GM18867 (cell line): ENCODE measurements around the gene CTBP2.

Source experiments
- ATAC-seq: cut with Tn5 transposase; IDR thresholded peaks from one replicate; pipeline ENCODE4 v1.9.1; 2021; ENCODE audit warnings: mild to moderate bottlenecking, moderate library complexity; ENCODE audit not compliant: unreplicated experiment

The CTBP2 gene

GRCh38 chr10:125011926-125012705 lies 148.2 kb downstream of the CTBP2 start:
- ATAC-seq, result no peak

GRCh38 chr10:125011171-125011925 lies 149.0 kb downstream of the CTBP2 start:
- no peak for ATAC-seq

DNA sequence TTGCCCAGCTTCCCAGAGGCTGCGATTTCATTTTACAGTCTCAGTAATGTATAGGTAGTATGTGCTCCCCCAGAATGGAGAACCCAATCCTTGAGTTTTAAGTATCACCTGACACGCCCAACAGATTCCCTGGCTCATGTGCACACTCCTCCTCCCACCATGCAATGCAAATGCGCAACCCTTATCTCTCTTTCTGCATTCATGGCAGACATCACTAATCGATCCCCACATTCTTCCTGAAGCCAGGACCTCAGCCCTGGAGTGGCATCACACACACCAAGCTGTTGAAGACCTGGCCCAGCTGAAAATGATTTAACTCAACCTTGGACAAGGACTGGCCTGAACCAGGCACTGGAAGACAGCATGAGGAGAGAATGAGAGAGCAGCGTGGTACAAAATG lies 150.0 kb downstream of the CTBP2 start:
- ATAC-seq, result no peak

DNA sequence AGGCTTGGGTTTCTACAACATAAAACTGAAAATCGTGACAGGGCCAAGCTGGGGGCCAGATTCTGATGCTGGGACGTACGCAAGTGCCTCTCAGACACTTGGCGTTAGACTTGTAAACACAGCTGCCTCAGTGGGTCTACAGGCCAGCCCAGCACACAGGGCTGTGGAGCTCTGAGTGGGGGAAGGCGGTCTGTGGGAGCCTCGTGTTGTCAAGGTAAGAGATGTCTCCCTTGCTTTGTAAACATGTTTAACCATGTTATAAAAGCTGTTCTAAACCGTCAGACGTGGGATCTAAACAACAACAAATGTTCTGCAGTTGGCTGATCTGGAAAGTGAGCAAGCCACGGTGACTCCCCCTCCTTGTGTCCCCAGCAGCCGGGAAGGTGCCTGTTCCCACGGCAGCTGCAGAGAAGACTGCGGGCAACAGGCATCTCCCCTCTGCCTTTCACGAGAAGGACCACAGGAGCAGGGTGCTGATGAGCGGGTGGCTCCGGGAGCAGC lies 150.7 kb downstream of the CTBP2 start:
- no peak for ATAC-seq

- no peak for ATAC-seq
Measured at GRCh38 chr10:125008689-125009638, 151.4 kb downstream of the CTBP2 start.

DNA sequence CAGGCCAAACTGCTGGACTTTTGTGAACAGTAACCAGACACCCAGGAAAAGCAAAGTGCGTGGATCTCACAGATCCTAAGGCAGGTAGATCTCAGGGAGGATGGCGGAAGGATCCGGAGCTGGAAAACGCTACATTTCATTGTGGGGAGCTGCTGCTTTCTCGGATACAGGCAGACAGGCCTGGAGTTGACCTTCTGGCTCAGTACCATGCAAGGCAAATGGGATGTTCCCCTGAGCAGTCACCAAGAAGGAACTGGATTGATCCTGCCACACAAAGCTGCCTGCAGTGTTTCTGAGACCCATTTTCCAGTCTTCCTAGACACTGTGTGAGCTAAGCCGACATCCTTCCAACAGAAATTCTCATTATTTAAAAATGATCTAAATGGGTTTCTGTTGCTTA lies 152.9 kb downstream of the CTBP2 start:
- no peak for ATAC-seq

DNA sequence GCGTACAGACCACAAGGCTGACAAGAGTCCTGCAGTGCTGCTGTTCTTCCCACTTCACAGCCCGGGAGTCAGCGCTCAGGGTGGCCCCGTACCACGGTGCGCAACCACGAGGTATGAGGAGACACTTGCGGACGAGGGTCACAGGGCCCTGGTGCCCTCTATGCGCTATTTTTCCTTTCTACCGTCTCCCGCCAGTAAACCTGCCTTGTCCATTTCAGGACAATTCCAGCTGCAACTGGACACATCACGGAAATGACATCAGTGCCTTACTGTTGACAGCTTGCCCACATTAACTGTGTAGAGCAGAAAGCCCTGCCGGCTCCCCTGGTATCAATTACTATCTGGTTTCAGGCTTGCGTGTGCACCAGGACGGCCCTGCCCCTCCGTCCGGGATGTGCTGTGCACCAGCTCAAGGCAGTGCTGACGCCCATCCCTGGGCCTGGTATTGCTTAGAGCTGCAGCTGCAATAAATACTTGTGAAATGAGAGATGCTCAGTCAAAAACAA lies 153.4 kb downstream of the CTBP2 start:
- no peak for ATAC-seq

DNA sequence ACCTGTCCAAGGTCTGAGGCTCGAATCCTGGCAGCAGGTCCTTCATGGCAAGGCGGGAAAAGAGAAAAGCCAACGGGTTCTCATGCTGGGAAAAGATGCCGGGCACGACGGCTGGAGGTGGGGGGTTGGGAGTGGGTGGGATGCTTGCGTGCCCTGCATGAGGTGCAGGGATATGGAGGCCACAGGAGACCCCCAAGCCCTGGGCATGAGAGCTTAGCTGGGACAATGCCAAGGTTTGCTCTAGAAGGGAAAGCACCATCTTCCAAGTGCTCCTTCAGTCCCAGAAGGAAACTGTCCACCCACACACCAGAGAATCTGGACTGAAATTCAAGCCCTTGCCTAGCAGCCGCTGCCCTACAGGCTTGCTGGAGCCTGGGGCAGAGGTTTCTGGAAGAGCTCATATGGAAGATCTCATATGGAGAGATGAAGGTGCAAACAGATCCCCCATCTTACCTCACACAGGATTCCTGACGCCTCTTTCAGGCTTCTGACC lies 154.1 kb downstream of the CTBP2 start:
- no peak for ATAC-seq

- ATAC-seq, result no peak
Measured at GRCh38 chr10:125005312-125006187, 154.8 kb downstream of the CTBP2 start.

DNA sequence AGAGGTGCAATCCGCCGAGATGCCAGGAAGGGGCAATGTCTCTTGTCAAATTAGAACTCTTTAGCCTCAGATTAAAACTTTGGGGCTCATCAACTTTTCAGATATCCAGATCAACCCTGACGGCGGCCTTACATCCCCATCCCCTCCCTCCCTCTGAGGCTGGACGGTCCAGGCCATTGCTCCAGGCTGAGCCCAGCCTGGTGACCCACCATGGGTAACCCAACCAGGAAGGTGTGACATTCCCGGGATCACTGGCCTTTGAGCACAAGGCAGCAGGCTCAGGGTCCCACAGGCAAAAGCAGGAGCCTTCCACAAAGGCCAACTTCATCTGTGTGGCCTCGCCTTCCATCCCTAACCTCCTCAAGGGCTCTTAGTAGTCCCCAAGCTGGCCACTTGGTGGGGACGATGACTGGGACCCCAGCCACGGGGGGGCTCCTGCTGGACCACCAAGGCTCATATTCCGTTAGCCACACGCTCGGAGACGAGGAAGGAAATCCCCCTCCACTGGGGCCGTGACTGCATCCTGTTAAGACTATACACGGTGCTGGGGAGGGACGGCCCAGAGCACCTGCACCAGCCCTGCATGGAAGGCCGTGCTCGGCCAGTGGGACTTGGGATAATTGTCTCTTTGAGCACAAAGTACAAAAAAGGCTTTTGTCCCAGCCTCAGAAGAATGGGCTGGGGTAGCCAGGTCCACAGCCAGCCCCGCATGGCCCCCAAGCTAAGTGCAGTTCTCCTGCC lies 155.6 kb downstream of the CTBP2 start:
- ATAC-seq, result no peak

DNA sequence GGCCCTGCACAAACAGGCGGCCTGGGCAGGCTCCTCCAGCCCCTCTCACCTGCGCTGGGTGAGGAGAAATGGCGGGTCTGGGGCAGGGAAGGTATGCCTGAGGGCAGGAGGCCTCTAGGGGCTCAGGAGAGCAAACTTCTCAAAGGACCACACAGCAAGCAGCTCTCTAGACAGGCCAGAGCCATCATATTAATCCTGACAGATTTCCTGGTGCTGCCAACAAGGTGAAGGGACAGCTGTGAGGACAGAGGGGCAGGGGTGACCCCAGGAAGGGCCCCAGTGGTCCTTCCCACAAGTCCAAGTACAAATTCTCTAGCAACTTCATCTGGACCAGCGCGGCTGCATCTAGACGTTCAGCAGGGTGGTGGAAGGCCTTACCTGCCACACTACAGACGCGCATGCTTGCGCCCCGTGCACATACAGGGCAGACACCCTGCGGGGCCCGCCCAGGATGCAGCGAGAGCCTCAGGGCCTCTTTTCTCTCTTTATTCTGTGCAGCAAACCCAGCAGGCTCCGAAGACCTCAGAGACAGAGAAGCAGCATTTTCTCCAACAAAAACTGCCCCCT lies 156.4 kb downstream of the CTBP2 start:
- no peak for ATAC-seq

GRCh38 chr10:125003146-125003900 lies 157.0 kb downstream of the CTBP2 start:
- ATAC-seq, result no peak

DNA sequence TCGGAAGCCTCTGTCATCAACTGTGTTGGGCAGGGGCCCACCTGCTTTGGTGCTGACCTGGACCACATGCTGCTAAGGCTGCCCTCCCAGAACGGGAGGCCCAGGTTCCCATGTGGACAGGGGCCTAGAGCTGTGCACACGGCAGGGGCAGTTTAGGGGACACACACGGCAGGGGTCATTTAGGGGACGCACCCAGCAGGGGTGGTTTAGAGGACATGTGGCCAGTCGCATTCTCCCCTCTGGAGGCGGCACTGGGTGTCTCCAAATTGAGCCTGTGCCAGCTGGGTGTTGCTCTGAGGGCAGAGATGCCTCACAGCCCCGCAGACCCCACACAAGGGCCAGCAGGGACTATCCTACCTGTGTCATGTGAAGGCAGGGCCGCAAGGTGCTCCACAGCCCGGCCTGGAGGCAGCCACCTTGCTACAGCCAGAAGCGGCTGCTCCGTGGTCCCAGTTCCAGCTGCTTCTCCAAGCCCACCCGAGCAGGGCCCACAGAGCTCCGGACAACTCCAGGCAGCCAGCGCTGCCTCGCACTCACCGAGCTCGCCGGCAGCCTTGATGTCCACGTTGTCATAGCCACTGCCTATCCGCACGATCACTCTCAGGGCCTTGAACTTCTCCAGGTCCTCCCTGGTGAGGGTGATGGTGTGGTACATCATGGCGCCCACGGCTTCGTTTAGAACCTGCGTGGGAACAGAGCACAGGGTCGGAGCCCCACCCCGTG lies 157.8 kb downstream of the CTBP2 start:
- no peak for ATAC-seq

DNA sequence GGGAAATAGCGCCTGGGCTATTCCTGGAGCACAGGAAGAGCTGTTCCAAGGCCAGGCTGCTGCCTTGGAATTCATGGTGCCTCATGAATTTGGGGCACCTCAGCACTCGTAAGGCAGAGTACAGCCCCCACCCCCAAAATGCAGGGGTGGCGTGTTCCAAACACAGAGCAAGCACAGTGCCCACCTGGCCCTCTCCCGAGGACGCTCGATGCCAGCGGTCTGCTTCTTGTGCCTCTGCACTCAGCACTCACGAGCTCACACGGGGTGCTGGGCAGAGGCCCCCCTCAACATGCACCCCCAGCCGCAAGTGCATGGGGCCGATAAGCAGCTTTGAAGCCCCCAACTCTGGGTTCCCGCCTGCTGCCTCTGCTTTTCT lies 158.3 kb downstream of the CTBP2 start:
- no peak for ATAC-seq

- ATAC-seq, result no peak
Measured at GRCh38 chr10:125001313-125002046, 158.9 kb downstream of the CTBP2 start.
